Measurements from ENCODE around the gene ADGRG6.

DNA sequence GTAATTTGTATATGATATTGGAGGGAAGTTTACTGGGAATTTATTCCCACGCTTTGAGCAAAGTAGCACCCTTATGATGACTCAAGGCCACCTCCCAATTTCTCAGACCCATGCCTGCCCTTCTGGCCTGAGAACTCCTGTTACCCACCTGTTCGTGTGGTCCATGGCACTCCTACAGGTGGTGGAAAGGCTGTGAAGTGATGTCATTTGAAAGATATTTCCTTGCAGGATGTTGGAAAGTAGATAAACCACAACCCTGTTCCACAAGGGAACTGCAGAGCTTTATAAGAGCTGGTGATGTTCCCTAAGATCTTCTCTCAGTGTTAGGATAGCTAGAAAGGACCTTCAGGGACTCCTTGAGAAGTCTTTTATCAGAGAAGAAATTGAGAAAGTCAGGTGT, 70.5 kb downstream of the ADGRG6 start:
- TF ChIP-seq, protein P1, sequence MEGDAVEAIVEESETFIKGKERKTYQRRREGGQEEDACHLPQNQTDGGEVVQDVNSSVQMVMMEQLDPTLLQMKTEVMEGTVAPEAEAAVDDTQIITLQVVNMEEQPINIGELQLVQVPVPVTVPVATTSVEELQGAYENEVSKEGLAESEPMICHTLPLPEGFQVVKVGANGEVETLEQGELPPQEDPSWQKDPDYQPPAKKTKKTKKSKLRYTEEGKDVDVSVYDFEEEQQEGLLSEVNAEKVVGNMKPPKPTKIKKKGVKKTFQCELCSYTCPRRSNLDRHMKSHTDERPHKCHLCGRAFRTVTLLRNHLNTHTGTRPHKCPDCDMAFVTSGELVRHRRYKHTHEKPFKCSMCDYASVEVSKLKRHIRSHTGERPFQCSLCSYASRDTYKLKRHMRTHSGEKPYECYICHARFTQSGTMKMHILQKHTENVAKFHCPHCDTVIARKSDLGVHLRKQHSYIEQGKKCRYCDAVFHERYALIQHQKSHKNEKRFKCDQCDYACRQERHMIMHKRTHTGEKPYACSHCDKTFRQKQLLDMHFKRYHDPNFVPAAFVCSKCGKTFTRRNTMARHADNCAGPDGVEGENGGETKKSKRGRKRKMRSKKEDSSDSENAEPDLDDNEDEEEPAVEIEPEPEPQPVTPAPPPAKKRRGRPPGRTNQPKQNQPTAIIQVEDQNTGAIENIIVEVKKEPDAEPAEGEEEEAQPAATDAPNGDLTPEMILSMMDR (IDR thresholded peaks at IDR 0.05; ENCODE audit: low read length), result no peak
- TF ChIP-seq EZH2 (IDR thresholded peaks at IDR 0.05; ENCODE audit: borderline replicate concordance, low read length), result no peak

Data from OCI-LY1 (cell line).